ENCODE data around the gene ZBTB3. TPM values are rescaled to one million over a fixed set of nuclear protein-coding genes. Genes with fewer than 3 reads are reported as not detected.

ZBTB3 gene
- total RNA-seq, 2 experiments from 2014 or later = 13.3 to 13.4 TPM

DNA sequence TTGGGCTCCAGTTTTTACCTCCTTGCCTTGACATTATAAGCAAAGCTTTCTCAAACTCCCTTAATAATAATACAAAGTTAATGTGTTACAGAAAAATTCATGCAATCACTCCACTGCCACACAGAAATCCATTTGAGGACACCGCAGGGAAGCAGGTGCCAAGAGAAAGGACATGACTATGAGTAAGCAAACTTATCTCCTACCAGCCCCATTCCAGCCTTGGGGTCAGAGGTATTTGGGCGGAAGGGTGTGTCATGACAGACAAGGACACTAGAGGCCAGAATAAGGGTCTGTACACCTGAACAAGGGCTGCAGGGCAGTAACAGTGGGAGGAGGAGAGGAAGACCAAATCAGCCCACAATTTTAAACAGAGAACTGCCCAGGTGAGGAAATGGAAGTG, 40.6 kb downstream of the ZBTB3 start:
- no peaks in the 10 kb centered on the region for H3K27me3 Mint-ChIP-seq
- peaks cover 79% of the 10 kb centered on the region for H3K36me3 Mint-ChIP-seq (ENCODE audit: low read depth)
- ChIA-PET POLR2A (interaction anchor here (0.8 to 14.0 kb wide), 9 partner anchors 14 to 141 kb away, joined by 3 to 234 read pairs (median 4); partner anchors contain the start of genes CSKMT, GANAB, HNRNPUL2 and LBHD1), CTCF (interaction anchor here (1.0 to 1.1 kb wide), 3 partner anchors 16 to 168 kb away, joined by 3 to 4 read pairs (median 3); partner anchors contain the start of gene SLC3A2)
- no peak for DNase-seq
- H3K4me3 Mint-ChIP-seq = peak overlapping the region; percentile 47
- H3K4me1 Mint-ChIP-seq = peaks cover 78% of the 10 kb centered on the region
- H3K9me3 Mint-ChIP-seq = no peaks in the 10 kb centered on the region
- peak overlapping the region; percentile 93 for H3K27ac Mint-ChIP-seq

DNA sequence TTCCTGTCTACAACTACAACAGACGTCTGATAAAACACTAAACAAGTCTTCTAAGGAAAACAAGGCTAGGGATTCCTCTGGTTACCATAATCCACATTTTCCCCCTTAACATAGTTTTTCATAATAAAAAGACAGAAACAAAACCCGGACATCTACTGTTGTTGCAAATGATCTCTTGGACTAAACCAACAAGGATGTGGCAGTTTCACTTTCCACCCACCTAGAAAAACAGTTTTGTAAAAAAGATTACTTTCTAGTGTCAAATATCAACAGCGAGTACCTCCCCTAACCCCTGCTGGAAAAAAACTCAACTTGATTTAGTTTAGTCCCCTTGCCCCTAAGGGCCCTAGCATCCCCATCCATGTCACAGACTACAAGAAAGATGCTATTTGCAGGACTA, 41.1 kb downstream of the ZBTB3 start:
- peak overlapping the region; percentile 47 for H3K4me3 Mint-ChIP-seq
- peak overlapping the region; percentile 93 for H3K27ac Mint-ChIP-seq
- H3K36me3 Mint-ChIP-seq (ENCODE audit: low read depth) = peaks cover 74% of the 10 kb centered on the region
- no peak for DNase-seq
- POLR2A ChIA-PET = interaction anchor here (0.8 to 14.0 kb wide), 7 partner anchors 15 to 141 kb away, joined by 3 to 234 read pairs (median 6); partner anchors contain the start of genes C11orf98, CSKMT, HNRNPUL2 and LBHD1
- H3K9me3 Mint-ChIP-seq = no peaks in the 10 kb centered on the region
- CTCF ChIA-PET = interaction anchor here (1.0 to 1.6 kb wide), 4 partner anchors 17 to 168 kb away, joined by 3 to 4 read pairs (median 4); partner anchors contain the start of gene SLC3A2
- H3K27me3 Mint-ChIP-seq = no peaks in the 10 kb centered on the region
- H3K4me1 Mint-ChIP-seq = peaks cover 78% of the 10 kb centered on the region

DNA sequence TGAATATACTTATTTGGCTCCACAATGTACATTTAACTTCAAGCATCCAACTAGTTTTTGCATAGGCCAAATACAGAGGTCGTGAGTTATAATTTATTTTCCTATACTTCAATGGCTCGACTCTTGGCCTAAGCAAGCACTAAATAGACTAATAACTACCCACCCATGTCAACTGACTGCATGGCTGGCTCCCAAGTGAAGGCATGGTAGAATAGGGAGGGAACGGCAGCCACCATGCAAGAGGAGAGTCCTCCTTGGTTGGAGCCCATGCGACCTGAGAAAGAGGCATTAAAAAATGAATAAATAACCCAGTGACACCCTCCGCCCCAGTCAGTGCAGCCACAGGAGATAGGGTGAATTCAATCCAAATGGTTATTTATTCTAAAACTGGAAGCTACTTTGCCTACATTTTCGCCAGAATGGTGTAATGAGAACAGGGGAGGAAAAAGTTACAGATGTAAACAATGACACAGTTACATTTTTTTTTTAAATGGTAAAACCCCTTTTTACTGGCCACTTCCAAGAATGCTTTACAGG, 41.6 kb downstream of the ZBTB3 start:
- Mint-ChIP-seq H3K9me3 (no peaks in the 10 kb centered on the region), H3K4me1 (peaks cover 80% of the 10 kb centered on the region), H3K27ac (peak overlapping the region; percentile 93), H3K36me3 (ENCODE audit: low read depth) (peaks cover 69% of the 10 kb centered on the region), H3K27me3 (no peaks in the 10 kb centered on the region), H3K4me3 (peak overlapping the region; percentile 47)
- ChIA-PET CTCF (interaction anchor here (1.1 to 1.6 kb wide), 2 partner anchors 18 to 169 kb away, joined by 3 to 4 read pairs; partner anchors contain the start of gene SLC3A2), POLR2A (interaction anchor here (0.8 to 14.0 kb wide), 7 partner anchors 15 to 142 kb away, joined by 3 to 234 read pairs (median 6); partner anchors contain the start of genes C11orf98, CSKMT, HNRNPUL2 and LBHD1)
- no peak for DNase-seq

DNA sequence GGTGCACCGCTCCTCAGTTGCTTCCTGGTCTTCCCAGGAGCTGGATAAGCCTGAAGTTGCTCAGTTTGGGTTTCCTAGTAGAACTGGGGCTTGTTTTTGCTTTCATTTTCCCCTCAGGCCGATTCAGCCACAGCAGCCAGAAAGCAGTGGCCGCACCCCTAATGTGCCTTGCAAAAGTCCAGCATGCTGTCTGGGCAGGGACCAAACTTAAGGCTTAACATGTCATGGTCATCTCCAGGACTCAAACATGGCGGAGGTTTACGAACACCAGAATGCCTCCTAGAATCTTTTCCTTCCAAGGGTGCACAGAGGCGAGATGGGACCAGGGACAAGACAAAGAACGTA, 44.0 kb downstream of the ZBTB3 start:
- Mint-ChIP-seq H3K27me3 (no peaks in the 10 kb centered on the region), H3K4me3 (peak overlapping the region; percentile 92), H3K27ac (peak overlapping the region; percentile 94), H3K9me3 (no peaks in the 10 kb centered on the region), H3K4me1 (peaks cover 79% of the 10 kb centered on the region), H3K36me3 (ENCODE audit: low read depth) (peaks cover 46% of the 10 kb centered on the region)
- ChIA-PET CTCF (interaction anchor here (1.0 to 3.1 kb wide), 5 partner anchors 16 to 171 kb away, joined by 4 to 11 read pairs (median 4); partner anchors contain the start of genes HNRNPUL2, SLC3A2, TTC9C and ZBTB3), POLR2A (interaction anchor here (0.6 to 14.0 kb wide), 27 partner anchors 13 to 172 kb away, joined by 3 to 234 read pairs (median 5); partner anchors contain the start of genes C11orf98, CSKMT, EEF1G and HNRNPUL2)
- peak; percentile 41 for DNase-seq

DNA sequence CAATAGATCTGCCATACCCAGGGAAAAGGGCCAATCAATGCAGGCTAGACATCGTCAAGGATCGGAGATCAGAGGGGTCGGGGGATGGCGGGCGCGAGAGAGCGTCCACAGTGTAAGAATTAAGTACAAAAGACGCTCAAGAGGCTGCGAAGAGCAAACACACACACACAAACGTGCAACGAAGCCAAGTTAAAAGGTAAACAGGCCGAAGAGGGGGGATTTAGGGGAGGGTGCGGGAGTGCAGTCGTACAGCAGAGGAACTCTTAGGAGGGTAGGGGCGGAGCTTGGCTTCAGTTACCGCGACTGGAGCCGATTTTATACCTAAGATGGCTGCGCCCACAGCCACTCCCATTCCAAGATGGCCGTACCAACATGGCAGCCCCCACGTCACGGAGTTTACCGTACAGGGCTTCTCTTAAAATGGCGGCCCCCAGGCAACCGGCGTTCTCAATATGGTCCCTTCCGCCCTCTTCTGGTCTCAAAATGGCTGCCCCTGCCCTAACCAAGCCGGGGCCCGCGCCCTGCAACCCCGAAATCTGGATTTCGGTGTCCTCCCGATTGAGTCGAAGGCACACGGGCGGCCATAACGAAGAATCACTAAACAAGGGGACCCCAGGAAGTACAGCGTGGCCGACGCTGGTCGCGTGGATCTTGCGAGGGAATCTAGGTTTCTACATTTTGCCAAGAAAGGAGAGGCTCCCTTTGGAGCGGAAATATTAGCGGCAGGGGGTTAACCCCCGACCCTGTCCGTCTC, 44.5 kb downstream of the ZBTB3 start:
- Mint-ChIP-seq H3K9me3 (no peaks in the 10 kb centered on the region), H3K4me3 (peak overlapping the region; percentile 92), H3K4me1 (peaks cover 75% of the 10 kb centered on the region), H3K27me3 (no peaks in the 10 kb centered on the region), H3K36me3 (ENCODE audit: low read depth) (peaks cover 41% of the 10 kb centered on the region), H3K27ac (peak overlapping the region; percentile 94)
- ChIA-PET CTCF (interaction anchor here (1.0 to 3.1 kb wide), 6 partner anchors 15 to 315 kb away, joined by 3 to 11 read pairs (median 4); partner anchors contain the start of genes HNRNPUL2, SLC3A2, TTC9C and ZBTB3), POLR2A (interaction anchor here (0.6 to 14.0 kb wide), 35 partner anchors 9 to 173 kb away, joined by 3 to 234 read pairs (median 5); partner anchors contain the start of genes C11orf98, CSKMT, EEF1G and HNRNPUL2)
- peak; percentile 98 for DNase-seq

DNA sequence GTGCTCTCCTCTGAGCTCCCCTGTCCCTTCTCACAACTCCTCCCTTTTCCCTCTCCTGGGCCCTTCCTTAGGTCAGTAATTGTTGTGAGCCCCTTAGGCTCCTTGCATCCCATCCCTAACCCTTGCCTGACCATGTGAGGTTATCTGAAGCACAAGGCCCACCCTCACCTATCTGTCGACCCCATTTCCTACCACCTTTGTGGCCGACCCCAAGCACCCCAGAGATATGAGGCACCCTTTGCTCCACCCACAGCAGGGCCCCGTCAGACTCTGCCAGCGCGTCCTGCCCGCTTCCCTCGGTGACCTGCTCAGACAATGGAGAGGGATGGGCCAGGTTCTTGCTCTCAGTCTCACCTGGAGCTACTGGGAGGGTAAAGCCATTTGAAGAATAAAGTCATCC, 45.2 kb downstream of the ZBTB3 start:
- POLR2A ChIA-PET = interaction anchor here (0.7 to 14.0 kb wide), 34 partner anchors 8 to 172 kb away, joined by 3 to 234 read pairs (median 5); partner anchors contain the start of genes C11orf98, CSKMT, EEF1G and HNRNPUL2
- peak overlapping the region; percentile 94 for H3K27ac Mint-ChIP-seq
- peaks cover 68% of the 10 kb centered on the region for H3K4me1 Mint-ChIP-seq
- H3K9me3 Mint-ChIP-seq = no peaks in the 10 kb centered on the region
- H3K27me3 Mint-ChIP-seq = no peaks in the 10 kb centered on the region
- H3K36me3 Mint-ChIP-seq (ENCODE audit: low read depth) = peaks cover 38% of the 10 kb centered on the region
- peak; percentile 61 for DNase-seq
- H3K4me3 Mint-ChIP-seq = peak overlapping the region; percentile 92
- CTCF ChIA-PET = interaction anchor here (0.8 to 3.1 kb wide), 8 partner anchors 14 to 314 kb away, joined by 3 to 11 read pairs (median 4); partner anchors contain the start of genes HNRNPUL2, SLC3A2, TMEM179B and TTC9C

DNA sequence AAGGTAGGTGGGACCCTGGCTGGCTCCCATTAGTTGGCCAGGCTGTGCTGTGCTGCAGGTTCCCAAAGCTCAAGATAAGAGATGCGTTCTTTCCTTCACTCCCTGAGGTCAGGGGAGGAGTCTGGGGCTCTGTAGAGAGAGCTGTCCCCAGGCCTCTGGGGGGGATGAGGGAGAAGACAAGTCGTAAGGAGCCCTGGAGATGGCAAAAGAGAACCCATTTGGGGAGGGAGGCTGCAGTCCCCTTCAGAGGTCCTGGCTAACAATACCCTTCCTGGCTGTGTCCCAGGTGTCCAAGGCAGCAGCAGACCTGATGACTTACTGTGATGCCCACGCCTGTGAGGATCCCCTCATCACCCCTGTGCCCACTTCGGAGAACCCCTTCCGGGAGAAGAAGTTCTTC, 45.6 kb downstream of the ZBTB3 start:
- DNase-seq = no peak
- Mint-ChIP-seq H3K27me3 (no peaks in the 10 kb centered on the region), H3K27ac (peak overlapping the region; percentile 94), H3K36me3 (ENCODE audit: low read depth) (peaks cover 34% of the 10 kb centered on the region), H3K9me3 (no peaks in the 10 kb centered on the region), H3K4me1 (peaks cover 64% of the 10 kb centered on the region), H3K4me3 (peak overlapping the region; percentile 92)
- CTCF ChIA-PET = interaction anchor here (0.8 to 3.1 kb wide), 7 partner anchors 14 to 314 kb away, joined by 3 to 11 read pairs (median 3); partner anchors contain the start of genes HNRNPUL2, TMEM179B and TTC9C
- POLR2A ChIA-PET = interaction anchor here (0.8 to 14.0 kb wide), 26 partner anchors 8 to 174 kb away, joined by 3 to 234 read pairs (median 7); partner anchors contain the start of genes C11orf98, CSKMT, EEF1G and HNRNPUL2

DNA sequence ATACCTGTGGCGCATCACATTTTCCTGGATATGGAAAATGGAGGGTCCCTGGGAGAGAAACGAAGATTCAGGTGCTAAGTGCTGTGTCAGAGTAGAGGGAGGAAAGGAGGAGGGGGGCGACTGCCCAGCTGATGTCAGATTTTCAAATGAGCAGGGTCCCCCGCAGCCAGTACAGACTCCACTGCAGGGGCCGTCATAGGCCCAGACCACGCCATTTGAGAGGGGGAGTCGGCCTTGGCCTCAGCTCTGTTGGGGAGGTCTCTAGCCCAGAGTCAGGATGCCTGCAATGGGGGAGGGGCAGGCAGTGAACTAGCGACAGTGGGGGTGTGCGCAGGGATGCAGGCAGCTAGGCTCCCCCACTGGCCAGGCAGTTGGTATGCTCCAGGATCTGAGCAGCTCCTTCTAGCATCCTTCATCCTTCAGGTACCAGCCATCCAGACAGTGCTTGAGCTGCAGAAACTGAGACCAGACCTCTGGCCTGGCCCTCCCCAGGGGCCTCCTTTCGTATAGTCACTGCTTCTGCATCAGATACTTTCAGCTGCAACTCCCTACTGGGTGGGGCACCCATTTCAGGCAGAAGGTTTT, 46.6 kb downstream of the ZBTB3 start, which contains the start of the genes BSCL2 and GNG3:
Gene BSCL2 (minus strand): TSS at position 148 of the 585 bp plus-strand sequence. CDS start 229 bp downstream, outside the sequence.
Gene GNG3 (plus strand): TSS at position 400 of the 585 bp plus-strand sequence. CDS start 620 bp downstream, outside the sequence.
- no peak for DNase-seq
- H3K4me3 Mint-ChIP-seq = peak within 1 kb of the TSS; percentile 92
- peak within 1 kb of the TSS; percentile 94 for H3K27ac Mint-ChIP-seq
- no peaks in the 10 kb centered on the region for H3K27me3 Mint-ChIP-seq
- CTCF ChIA-PET = interaction anchor here (1.1 to 2.0 kb wide), 3 partner anchors 78 to 96 kb away, joined by 3 to 6 read pairs (median 4); partner anchors contain the start of gene TMEM179B
- H3K36me3 Mint-ChIP-seq (ENCODE audit: low read depth) = peaks cover 29% of the 10 kb centered on the region
- no peaks in the 10 kb centered on the region for H3K9me3 Mint-ChIP-seq
- H3K4me1 Mint-ChIP-seq = peaks cover 57% of the 10 kb centered on the region
- POLR2A ChIA-PET = interaction anchor here (0.7 to 14.0 kb wide), 19 partner anchors 8 to 175 kb away, joined by 3 to 234 read pairs (median 9); partner anchors contain the start of genes C11orf98, CSKMT, GANAB and HNRNPUL2

DNA sequence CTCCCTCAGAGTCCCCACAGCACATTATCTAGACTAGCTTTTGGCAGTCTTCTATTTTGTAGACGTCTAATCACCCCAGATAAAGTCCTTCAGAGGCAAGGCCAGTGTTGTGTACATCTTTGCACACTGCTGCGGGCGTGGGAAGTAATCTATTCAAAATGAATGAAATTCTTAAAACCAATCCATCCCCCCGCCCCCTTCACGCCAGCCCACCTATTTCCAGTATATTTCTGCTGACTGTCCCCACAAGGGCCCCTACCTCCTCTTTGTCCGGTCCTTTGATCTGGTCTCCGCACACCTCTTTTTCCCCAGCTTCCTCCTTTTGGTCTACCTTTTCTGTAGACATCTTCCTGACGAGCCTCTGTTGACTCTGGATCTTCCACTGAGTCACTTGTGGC, 47.1 kb downstream of the ZBTB3 start:
- Mint-ChIP-seq H3K27ac (no peak overlapping the region), H3K36me3 (ENCODE audit: low read depth) (peaks cover 30% of the 10 kb centered on the region), H3K9me3 (no peaks in the 10 kb centered on the region), H3K4me1 (peaks cover 56% of the 10 kb centered on the region), H3K27me3 (no peaks in the 10 kb centered on the region), H3K4me3 (peak overlapping the region; percentile 92)
- POLR2A ChIA-PET = interaction anchor here (0.7 to 14.0 kb wide), 23 partner anchors 9 to 175 kb away, joined by 3 to 234 read pairs (median 6); partner anchors contain the start of genes C11orf98, CSKMT, EEF1G and GANAB
- CTCF ChIA-PET = interaction anchor here (1.1 to 2.7 kb wide), 4 partner anchors 13 to 95 kb away, joined by 4 to 8 read pairs (median 6); no protein-coding TSS in a partner anchor
- DNase-seq = no peak

DNA sequence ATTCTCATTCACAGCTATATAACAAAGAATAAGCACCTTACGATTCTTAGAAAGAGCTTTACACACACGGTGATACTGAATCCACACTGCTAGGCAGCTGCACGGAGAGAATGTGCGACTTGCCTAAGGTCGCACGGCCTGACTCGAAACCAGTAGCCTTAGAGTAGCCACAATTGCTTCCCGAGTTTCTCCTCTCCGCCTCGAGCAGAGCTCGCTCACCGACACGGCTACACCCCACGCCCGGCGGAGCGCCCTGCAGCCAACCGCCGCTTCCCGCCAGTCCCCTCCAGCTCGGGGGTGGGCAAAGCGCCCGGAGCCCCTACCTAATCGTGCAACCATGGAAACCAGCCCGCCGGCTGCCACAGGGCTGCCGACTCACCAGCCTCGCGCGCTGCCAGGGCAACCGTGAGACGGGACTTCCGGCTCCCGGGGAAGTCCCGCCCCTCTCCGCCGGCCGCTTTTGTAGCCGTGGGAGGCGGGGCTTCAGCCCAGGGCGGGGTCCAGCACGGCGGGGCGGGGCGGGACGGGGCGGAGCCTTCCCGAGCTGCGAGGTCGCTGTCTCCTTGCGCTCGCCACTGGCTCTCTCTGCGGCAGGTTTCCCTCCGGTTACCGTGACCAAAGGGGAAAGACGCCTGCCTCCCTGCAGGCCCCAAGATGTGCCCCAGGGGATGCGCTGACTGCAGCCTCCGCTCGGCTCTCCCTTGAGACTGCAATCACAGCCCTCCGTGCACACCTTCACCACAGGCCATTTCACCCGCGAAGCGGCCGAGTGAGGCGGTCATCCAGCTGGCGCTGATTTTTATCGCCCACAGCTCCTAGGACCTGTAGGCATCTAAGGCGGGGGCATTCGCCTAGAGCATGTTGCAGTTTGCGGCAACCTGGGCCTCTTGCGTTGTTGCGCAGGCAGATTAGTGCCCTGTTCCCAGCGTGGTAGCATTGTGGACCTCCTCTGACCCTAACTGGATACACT, 47.8 kb downstream of the ZBTB3 start:
- no peaks in the 10 kb centered on the region for H3K27me3 Mint-ChIP-seq
- DNase-seq = peak; percentile 96
- H3K36me3 Mint-ChIP-seq (ENCODE audit: low read depth) = peaks cover 30% of the 10 kb centered on the region
- H3K27ac Mint-ChIP-seq = peak overlapping the region; percentile 69
- ChIA-PET CTCF (interaction anchor here (0.7 to 2.7 kb wide), 8 partner anchors 11 to 114 kb away, joined by 3 to 8 read pairs (median 6); partner anchors contain the start of genes C11orf98 and CSKMT), POLR2A (interaction anchor here (0.7 to 14.0 kb wide), 21 partner anchors 9 to 176 kb away, joined by 3 to 234 read pairs (median 6); partner anchors contain the start of genes C11orf98, CSKMT, EEF1G and GANAB)
- no peaks in the 10 kb centered on the region for H3K9me3 Mint-ChIP-seq
- H3K4me1 Mint-ChIP-seq = peaks cover 56% of the 10 kb centered on the region
- H3K4me3 Mint-ChIP-seq = peak overlapping the region; percentile 92
